SIG-M5 (cell line): ENCODE data around the gene PI16.

Experiments used
- DNase-seq: peaks from one replicate; lab custom pipeline; 2025; lab: John Stamatoyannopoulos, UW

PI16 gene, protein sequence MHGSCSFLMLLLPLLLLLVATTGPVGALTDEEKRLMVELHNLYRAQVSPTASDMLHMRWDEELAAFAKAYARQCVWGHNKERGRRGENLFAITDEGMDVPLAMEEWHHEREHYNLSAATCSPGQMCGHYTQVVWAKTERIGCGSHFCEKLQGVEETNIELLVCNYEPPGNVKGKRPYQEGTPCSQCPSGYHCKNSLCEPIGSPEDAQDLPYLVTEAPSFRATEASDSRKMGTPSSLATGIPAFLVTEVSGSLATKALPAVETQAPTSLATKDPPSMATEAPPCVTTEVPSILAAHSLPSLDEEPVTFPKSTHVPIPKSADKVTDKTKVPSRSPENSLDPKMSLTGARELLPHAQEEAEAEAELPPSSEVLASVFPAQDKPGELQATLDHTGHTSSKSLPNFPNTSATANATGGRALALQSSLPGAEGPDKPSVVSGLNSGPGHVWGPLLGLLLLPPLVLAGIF

DNA sequence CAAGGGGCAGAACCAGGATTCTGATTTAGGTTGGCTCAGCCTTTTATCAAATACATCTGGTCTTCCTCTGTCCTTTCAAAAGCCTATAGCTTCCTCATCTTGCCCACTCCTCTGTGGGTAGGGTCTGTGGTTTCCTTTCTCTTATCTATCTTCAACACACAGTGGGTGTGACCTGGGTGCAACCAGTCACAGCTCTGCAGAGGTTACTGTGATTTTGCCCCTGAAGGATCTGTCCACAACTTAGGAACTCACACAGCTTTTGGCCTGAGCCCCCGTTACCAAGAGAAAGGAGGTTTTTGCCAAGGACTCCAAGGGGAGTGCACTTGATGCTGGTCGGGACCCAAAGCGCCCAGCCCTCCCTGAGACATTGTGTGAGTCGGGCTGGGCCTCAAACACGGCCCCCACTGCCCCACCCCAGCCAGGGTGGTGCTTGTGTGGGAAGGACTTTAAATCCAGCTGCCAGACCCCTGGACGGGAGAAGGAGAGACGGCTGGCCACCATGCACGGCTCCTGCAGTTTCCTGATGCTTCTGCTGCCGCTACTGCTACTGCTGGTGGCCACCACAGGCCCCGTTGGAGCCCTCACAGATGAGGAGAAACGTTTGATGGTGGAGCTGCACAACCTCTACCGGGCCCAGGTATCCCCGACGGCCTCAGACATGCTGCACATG lies at the start of gene PI16:
Gene PI16 (plus strand): TSS at position 477 of the 670 bp plus-strand sequence. CDS start 23 bp downstream, at position 500.
- DNase-seq = no peak

DNA sequence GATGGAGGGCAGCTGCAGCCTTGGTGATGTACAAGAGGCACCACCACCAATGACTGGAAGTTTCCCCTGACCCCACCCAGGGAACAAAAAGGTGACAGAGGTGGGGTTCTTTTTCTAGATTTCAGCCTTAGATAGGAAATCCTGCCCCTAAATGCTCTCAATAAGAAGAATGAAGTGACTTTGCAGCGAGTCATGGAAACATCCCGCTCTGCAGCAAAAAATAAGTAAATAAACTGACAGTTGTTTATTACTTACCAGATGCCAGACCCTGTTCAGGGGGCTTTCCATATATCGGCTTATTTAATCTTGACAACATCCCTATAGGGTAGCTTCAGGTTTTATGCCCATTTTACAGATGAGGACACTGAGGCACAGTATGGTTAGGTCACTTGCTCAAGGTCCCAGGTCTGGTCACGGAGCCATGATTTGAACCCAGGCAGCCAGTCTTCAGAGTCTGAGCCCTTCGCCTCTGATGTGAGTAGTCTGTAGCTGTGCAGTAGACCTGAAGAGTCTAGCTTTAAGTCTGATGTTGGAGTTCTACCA lies 49.6 kb upstream of the PI16 start:
- no peak for DNase-seq

DNA sequence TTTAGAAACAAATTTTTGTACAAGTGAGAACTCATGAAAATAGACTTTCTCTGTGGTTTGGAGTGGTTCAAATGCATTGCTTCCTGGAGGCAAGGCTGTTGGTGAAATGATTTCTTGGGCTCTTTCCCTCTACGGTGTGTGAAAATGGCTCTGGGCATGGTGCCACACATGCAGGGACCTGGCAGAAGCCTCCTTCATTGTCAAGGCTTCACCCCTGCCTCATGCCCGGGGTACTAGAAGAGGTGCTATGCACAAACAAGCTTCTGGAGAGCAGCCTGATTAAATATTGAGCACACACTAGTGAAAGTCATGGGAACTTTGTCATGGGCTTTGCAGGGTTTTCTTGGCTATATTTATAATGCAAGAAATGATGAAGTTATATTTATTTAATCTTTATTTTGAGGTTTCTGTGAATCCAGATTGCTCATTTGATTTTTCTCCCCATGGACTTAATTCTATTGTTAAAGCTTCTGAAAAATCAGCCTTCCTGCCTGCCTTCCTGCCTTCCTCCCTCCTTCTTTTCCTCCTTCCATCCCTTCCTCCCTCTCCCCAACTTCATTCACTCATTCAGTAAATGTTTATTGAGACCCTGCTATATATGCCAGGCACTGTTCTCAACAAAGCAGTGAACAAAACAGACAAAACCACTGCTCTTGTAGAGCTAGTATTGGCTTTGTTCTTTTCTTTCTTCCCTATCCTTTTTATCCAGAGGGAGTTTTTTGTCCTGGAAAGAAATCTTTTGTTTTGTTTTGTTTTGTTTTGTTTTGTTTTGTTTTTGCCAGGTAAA lies 47.8 kb upstream of the PI16 start:
- DNase-seq = no peak

DNA sequence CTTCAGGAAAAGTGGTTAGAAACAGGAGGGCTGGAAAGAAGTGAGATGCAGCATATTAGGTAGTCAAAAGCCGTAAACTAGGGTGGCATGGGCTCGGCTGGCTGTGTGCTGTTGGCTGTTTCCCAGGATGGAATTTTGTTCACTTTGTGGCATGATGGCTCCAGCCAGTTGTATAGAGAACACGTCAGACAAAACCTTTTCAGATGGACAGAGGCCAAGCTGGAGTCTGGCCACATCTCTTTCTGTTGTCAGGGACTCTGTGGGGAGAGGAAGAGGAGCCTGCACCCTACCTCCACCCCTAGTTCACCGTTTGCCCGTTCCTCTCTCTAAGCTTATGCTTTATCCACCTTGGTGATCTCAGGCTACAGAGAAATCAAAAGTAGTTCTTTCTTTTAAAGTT lies 46.8 kb upstream of the PI16 start:
- no peak for DNase-seq

DNA sequence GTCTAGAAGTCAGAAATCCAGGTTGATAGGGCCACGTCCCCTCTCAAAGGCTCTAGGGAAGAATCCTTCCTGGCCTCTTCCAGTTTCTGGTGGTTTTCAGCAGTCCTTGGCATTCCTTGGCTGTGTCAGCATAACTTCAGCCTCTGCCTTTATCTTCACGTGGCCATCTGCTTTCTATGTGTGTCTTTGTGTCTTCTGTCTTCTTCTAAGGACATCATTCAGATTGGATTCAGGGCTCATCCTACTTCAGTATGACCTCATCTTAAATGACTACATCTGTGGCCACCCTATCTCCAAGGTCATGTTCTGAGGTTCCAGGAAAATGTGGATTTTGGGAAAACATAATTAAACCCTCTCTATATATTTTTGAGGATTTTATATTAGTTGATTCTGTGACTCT lies 45.8 kb upstream of the PI16 start:
- no peak for DNase-seq

DNA sequence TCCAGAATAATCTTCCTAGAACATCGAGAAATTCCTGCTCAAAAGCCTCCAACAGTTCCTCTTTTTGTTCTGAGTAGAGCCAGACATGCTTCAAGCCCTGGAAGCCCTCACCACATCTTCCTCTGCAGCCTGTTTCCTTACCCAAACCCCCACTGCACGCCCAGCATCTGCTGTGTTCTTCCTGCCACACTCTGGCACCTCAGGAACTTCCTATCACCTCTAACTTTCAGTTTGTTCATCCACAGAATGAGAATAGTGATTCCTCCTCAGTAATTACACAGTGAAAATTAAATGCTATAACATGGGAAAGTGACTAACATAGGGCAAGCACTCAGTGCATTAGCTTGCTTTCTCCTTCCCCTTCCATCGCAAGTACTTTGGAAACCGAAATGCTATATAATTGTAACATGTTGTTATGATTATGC lies 42.5 kb upstream of the PI16 start:
- no peak for DNase-seq

DNA sequence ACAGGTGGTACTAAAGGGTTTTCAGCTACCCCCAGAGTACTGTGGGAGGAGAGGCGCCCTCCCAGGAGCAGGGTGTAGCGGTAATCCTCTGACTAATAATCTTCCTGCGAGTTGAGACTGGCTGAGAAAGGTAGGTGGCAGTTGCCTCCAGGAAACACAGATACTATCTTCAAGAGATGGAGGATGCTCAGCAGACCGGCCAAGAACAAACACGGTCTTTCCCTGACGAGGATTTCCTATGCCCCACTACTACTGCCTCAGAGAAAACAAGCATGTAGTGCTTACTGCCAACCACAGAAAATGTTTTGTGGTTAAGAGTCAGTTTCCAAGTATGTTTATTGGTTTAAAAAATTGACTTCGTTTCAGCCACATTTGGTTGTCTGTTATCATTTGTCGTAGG lies 42.0 kb upstream of the PI16 start:
- no peak for DNase-seq

DNA sequence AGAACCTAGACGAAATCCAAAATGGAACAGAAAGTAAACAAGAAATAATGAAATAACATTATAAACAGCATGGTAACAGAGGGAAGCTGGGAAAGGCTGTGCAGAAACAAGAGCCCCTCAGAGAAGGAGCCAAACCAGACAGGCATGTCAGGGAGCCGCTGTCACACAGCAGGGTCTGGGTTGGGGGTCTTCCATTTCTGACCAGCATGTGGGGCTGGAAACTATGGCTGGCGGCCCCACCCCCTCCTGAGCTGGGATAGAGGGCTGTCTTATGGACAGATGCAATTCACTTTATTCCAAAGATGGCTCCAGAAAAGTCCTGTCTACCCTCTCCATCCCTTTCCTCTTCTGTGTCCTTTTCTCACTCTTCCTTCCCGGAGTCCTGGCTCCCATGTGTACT lies 41.5 kb upstream of the PI16 start:
- DNase-seq = no peak

DNA sequence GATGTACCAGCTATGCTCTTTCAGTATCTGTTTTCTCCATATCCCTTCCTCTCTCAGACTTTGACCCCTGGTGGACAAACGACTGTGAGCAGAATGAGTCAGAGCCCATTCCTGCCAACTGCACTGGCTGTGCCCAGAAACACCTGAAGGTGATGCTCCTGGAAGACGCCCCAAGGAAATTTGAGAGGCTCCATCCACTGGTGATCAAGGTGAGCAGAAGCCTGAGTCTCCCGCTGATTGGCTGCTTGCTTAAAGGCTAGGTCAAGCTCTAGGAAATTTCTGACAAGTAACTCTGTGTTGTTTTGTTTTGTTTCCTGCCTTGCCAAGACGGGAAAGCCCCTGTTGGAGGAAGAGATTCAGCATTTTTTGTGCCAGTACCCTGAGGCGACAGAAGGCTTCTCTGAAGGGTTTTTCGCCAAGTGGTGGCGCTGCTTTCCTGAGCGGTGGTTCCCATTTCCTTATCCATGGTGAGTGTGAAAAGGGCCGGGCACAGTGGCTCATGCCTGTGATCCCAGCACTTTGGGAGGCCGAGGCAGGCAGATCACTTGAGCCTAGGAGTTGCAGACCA lies 40.2 kb upstream of the PI16 start:
- no peak for DNase-seq

DNA sequence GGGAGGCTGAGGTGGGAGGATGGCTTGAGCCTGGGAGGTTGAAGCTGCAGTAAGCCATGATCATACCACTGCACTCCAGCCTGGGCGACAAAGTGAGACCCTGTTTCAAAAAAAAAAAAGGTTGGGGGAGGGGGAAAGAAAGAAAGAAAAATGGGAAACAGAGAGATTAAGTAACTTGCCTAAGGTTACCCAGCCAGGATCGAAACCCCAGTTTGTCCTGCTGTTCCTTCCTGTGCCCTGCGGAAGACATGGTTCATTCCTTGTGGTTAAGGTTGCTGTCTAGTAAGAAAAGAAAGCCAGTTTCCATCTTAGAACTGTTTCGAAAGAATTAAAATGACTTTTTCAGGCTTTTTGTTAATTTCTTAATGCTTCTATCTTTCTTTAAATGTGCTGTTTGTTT lies 38.9 kb upstream of the PI16 start:
- no peak for DNase-seq

DNA sequence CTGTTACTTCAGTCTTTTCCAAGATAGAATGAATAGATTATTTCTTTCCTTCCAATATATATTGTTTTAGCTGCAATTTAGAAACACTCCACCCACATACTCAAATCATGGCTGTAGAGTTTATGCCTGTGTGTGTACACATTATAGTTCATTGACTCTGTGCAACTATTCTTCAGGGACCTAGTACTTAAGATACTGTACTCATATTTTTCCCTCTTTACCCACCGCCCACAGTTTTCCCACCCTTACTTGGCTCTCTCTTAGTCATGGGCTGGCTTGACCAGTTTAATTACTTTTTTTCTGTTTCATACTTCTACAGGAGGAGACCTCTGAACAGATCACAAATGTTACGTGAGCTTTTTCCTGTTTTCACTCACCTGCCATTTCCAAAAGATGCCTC lies 38.4 kb upstream of the PI16 start:
- no peak for DNase-seq

DNA sequence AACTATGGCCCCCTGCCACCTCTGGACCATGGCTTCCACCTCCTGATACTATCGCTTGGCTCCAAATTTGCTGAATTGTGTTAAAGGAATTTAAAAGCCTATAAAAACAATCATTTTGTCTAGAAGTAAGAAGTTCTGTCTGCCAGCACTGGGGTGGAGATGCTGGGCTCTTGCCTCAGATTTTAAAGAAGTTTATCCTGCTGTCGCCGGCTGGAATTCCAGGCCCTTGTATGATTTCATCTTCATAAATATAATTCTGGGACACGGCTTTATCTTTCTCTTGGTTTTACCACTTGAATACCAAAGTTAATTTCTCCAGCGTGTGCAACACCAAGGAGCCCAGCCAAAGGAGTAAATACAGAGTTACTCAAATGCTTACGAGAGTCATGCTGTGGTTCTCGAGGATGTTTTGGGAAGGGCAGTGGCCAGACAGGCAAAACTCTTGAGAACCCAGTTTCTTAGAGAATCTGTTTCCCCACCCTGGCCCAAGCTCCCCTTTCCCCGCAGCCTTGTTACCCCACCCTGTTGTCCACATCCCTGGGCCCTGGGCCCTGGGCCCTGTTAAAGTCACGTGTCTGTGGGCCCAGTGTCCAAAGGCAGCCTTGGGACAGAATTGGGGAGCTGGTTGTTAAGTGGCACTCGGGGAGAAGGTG lies 36.9 kb upstream of the PI16 start:
- no peak for DNase-seq

DNA sequence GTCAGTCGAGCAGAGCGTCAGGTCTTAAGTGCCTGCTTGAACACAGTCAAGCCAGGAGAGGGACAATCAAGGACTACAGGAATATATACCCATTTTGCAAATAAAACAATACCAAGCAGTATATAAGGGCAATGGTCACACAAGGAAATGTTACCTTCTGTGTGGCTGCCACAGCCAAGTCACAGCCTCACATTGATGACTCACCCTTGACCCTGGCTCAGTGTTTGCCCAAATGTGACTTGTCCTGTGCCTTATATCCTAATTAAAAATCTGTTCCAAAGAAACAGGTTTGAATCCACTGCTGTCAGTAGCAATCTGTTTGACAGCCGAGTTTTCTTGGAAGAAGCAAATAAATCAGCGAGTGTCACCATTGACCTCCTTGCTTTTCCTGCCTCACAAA lies 34.5 kb upstream of the PI16 start:
- no peak for DNase-seq

DNA sequence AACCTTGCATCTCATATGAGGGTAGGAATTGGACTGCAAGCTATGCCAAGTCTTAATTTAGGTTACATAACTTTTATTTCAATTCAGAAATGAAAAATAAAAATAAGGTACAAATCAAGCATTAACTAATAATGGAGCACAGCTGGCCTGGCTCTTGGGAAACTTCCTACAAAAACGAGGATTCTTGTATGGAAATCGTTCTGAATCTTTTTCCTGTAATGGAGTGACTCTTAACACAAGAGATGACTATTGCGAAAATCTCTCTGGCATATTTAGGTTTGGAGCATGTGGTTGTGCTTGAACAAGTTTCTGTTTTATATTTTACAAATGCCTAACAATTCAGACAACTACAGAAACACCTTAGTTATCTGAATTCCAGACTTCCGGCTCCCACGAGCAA lies 34.0 kb upstream of the PI16 start:
- no peak for DNase-seq

DNA sequence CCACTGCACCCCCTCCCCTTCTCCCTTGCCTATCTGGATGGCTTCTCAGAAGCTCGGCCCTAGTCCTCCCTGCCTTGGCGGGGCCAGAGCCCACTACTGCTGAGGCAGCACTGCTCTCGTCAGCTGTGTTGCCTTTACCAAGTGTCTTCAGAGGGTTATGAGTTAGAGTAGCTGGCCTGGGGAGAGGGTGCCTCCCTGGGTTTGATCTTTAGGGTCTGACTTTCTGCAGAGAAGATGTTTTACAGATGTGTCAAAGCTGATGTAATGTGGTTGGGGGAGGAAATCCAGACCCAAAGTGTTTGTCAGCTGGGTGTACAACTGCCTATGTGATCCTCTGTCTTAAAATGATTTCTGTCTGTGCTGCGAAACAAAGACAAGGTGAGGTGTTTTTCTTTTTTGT lies 30.4 kb upstream of the PI16 start:
- DNase-seq = no peak

DNA sequence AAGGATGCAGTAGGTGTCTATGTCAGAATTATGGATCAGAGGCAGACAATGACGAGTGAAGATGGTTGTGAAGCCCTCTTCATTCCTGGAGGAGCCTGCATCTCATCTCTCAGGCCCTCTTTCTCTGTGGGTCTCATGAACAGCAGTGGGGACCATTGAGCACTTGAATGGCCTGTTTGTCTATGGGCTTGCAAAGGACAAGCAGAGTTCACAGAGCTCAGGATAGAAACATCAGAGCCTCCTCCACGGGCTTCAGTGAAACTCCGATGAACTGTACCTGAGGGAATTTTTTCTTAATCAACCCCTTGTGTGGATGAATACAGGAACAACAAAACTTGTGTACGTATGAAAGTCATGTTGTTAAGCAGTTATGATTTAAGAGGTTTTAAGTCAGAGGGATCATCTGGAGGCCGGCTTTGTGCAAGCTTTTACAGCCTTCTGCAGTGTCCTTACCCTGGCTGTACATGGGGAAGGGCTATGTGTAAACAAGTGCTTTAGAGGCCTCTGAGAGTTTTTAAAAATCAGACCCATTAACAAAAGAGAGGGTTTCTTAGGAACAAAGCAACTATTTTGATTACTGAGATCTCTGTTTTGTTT lies 29.7 kb upstream of the PI16 start:
- DNase-seq = no peak

DNA sequence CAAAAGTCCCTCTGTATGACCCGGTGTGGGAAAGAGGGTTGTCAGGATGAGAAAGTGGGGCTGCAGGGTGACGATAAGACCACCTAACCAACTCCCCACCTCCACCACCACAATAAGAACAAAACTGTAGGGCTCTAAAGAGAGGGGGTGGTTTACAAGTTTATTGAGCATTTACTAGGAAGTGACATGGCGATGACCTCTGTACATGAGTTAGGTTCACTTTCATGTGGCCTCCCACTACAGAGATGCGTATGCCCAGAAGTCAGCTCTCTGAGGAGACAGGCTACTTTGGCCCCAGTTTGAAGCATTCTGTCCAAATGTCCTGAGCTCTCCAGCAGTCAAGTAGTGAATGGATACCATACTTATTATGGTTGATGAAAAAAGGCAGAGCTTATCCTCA lies 28.7 kb upstream of the PI16 start:
- no peak for DNase-seq

DNA sequence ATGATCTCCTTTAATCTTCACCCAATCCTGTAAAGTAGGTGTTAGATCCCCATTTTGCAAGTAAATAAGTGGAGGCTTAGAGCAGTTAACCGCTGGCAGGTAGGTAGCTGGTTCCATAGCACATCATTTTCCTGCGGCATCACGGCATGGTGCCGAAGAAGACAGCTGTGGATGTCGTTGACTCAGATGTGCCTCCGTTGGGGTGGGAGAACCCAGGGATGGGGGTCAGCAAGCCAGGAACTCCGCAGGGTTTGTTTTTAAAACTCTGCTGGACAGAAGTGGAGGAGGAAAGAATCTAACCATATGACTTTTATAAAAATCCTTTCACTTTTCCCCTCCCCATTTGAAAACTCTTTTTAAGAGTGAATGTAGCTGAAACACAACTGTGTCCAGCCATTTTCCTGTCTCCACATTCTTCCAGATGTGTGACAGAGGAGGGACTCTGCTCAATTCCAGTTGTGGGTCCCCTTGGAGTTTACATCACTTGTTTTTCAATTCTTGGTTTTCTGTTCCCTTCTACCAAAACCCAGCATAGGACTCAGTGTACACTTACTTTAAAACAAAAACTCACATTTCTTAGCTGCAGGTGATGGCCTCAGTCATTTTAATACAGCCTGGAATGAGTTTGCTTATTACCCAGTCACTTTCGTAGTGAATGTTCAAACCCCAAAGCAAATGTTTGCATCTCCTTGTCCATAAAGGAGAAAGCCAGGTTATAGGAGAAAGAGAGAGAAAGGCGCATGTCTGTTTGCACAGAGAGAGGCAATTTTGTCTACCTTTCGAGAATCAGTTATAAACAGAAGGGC lies 27.6 kb upstream of the PI16 start:
- DNase-seq = no peak

DNA sequence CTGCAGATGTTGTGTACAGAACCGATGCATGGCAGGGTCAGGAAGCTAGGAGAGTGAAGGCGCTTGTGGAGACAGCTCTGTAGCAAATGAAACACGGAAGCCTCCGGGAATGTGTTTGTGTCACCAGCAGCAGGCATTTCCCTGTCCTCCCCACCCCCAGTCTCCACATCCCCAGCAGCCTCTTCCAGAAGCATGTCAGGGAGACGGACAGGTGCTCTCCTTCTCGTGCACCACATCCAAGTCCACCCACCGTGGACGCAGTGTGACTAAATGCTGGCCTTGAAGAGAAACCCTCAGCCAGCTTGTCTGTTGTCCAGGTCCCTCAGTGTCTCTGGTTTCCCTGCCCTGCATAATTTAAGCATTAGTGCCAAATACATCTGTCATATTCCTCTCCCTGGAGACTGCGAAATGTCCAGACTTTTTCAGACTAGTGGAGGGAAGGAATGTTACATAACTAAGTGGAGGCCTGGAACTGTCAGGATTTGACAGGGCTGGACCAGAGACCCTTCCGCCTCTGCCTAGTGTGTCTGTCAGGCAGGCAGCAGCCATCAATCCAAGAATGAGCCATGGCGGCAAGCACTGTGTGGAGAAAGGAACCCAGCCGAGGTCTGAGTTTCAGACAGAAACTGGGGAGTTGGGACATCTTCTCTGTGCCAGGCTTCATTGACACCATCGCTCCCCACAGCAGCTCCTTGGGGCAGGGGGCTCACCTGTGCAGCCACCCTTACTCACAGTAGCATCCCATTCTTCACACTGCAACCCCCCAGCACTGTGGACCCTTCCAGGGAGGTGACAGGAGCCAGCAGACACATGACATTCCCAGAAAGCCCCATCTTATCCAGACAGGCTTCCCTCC lies 26.6 kb upstream of the PI16 start:
- DNase-seq = no peak
